Stimulated activated CD8-positive, alpha-beta memory T cell treated with anti-CD3 and anti-CD28 coated beads, Interleukin-7, amount 100 ng/mL, for 48 hours (primary cell): ENCODE data around the gene SLC25A47.
A peak's percentile ranks its signal among the peaks of the same experiment; 100 is the strongest.

Source experiments
- DNase-seq, 2 donors: peaks; one replicate each; pipeline ENCODE4 v3.0.0-alpha.2; 2020; ENCODE audit warnings: low read depth in 1 of 2; ENCODE audit errors: extremely low read depth in 1 of 2

Gene SLC25A47

DNA sequence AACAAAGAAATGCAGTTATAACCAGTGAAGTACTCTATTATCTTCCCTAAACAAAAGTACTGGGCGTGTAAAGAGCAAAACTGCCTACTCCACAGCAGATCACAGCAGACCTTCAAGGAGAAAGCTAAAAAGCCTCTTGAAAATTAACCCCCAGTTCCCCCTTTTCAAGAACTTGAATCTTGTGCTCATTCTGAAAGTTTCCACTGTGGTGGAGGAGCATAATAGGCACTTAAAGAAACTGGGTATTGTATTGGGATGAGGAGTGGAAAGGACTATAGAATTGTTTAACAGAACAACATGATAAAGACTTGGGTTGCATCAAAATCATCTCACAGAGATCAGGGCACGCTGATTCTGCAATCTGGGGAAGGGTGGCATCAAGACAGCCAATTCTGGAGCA is 51.1 kb downstream of the SLC25A47 start:
- DNase-seq = no peak

DNA sequence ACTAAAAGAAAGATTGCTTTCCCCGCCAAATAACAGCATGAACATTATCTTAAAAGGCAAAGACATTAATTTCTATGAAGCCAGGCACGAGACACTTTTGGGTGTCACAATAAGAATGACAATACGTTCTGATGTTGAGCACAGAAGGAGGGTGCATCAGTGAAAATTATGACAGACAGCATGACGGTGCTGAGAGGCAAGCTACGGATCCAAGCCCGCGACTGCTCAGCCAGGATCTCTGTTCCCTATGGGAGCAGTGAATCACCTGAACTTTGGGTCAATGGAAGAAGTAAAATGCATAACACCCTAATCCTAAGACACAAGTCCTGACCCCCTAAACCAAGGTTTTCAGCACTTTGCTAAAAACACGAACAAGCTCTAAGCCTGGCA is 51.7 kb downstream of the SLC25A47 start:
- DNase-seq = no peak

DNA sequence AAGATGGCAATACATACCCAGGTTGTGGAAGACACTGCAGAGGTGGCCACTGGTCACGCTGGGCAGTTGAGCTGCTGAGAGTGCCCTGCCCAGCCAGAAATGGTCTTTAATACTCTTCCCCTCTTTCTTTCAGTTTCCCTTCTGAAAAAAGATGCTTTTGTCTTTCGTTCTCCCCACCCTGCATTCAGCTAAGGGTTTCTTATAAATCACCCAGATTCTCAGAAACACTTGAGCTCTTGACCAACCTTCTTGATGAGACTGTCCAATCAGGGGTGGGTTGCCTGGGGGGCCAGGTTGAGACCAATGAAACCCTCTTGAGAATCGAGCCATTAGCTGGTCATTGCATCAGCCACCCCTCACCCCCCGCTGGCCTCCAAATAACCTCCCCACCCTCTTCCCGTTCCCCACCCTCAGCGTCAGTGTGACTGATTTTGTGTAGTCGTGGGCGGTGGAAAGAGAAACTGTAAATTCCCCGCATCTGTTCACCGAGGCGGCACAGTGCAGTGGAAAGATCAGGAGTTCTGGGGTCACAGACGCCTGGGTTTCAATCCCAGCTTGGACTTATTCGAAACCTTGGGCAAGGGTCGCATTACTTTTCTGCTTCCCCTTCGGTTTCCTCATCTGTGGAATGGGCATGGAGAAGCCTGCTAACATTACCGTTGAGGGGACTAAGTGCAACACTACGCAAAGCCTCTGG is 52.3 kb downstream of the SLC25A47 start:
- peak; percentile 74 to 93 for DNase-seq

DNA sequence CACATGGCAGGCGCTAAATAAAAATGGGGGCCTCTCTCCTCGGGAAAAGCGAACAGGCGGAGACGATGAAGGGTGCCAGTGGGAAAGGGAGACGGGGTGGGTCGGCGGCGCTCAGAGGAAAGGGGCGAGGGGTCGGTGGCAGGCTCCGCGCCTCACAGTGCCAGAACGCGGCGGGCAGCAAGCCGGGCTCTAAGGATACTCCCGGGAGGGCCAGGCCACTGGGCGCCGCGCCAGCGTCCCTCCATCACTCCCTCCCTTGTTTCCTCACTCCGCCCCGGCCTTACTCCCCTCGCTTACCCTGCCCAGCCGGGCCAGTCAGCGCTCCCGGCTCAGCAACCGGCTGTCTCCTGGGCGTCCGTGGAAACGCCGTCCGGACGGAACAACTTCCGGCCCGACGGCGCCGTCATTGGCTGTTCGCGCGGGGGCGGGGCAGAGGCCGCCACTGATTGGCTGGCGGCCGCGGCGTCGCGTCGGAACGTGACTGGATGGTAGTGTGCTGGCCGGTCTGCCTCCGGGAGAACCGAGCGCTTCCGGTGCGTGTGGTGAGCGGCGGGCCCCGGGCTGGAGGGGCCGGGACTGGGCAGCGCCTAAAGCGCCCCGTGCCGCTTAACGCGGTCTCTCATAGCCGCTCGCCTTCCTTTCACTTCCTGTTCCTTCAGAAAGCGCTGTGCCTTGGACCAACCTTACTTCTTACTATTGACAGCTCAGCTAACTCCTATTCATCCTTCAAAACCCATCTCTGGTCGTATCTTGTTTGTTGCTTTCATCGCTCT is 53.0 kb downstream of the SLC25A47 start, which contains the start of gene WDR25:
WDR25 (plus strand) TSS at position 523 of the 773 bp plus-strand sequence.
- DNase-seq = peak; percentile 83 to 94

DNA sequence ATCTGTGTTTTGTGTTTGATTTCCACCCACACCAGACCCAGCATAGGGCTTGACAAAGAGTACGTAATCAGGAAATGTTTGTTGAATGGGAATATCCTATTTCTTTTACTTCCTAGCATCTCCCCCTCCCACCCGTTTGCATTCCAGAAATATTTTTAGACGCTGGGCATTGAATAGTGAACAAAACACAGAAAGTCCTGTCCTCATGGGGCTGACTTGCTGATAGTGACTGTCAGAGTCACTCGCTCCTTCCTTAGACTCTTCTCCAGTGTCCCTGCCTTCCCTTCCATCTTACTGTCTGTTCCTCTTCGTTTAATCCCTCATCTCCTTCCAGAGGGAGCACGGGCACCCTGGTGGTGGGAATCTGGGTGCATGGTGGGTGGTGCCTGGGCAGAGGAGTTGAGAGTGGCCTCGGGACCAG is 53.6 kb downstream of the SLC25A47 start:
- no peak for DNase-seq
